Upper lobe of left lung (tissue), 4 donors: ENCODE measurements around the gene KCNJ14.

Experiments used
- EP300 ChIP-seq, 4 donors: sonication (generic); formaldehyde crosslinking; IDR thresholded peaks; one replicate each; pipeline ENCODE4 v1.5.1; 2017; ENCODE audit warnings: antibody characterized with exemption in 4 of 4, control low read depth in 2 of 4
- POLR2A ChIP-seq, 4 donors: fragments of 450-650 bp; IDR thresholded peaks; one replicate each; pipeline ENCODE4 v1.5.1; 2016 to 2017; ENCODE audit warnings: antibody characterized with exemption in 4 of 4, mild to moderate bottlenecking in 2 of 4
- POLR2AphosphoS5 ChIP-seq, 2 donors: sonication (generic); formaldehyde crosslinking; IDR thresholded peaks; one replicate each; pipeline ENCODE4 v1.5.1; 2017; ENCODE audit warnings: antibody characterized with exemption in 2 of 2
- TF ChIP-seq, protein P1 (sequence below), 6 experiments: fragments of 450-650 bp in 4 of 6; fragments of 200-600 bp in 2 of 6; sonication (generic) in 2 of 6; IDR thresholded peaks; one replicate each; pipeline ENCODE4 v1.5.1; 2016 to 2019; ENCODE audit warnings: antibody characterized with exemption in 6 of 6

- TF ChIP-seq POLR2A (IDR thresholded peaks at IDR 0.05) (no peak), EP300 (IDR thresholded peaks at IDR 0.05) (no peak), POLR2AphosphoS5 (IDR thresholded peaks at IDR 0.05) (no peak)
- TF ChIP-seq, protein P1, sequence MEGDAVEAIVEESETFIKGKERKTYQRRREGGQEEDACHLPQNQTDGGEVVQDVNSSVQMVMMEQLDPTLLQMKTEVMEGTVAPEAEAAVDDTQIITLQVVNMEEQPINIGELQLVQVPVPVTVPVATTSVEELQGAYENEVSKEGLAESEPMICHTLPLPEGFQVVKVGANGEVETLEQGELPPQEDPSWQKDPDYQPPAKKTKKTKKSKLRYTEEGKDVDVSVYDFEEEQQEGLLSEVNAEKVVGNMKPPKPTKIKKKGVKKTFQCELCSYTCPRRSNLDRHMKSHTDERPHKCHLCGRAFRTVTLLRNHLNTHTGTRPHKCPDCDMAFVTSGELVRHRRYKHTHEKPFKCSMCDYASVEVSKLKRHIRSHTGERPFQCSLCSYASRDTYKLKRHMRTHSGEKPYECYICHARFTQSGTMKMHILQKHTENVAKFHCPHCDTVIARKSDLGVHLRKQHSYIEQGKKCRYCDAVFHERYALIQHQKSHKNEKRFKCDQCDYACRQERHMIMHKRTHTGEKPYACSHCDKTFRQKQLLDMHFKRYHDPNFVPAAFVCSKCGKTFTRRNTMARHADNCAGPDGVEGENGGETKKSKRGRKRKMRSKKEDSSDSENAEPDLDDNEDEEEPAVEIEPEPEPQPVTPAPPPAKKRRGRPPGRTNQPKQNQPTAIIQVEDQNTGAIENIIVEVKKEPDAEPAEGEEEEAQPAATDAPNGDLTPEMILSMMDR (IDR thresholded peaks at IDR 0.05), result no peak
These were observed 42.6 kb downstream of the KCNJ14 start for GRCh38 chr19:48497728-48498594.
